SK-N-SH treated with all-trans-retinoic acid at 6 μM for 48 hours (cell line): ENCODE results near the gene USP40.
A peak's percentile ranks its signal among the peaks of the same experiment; 100 is the strongest.

Source experiments
- ATAC-seq: fragments of 200-7000 bp; cut with Tn5 transposase; 3 replicates; pipeline ENCODE4 v1.9.1; 2020; ENCODE audit warnings: mild to moderate bottlenecking, moderate library complexity
- BACH2 ChIP-seq: fragments of 250-450 bp; sonication (Bioruptor Pico); IDR thresholded peaks from 2 replicates; pipeline ENCODE4 v1.9.0; 2021; ENCODE audit warnings: mild to moderate bottlenecking, borderline replicate concordance
- CSDC2 ChIP-seq: fragments of 250-450 bp; sonication (Bioruptor Pico); IDR thresholded peaks from 2 replicates; pipeline ENCODE4 v1.5.0; 2020; ENCODE audit warnings: mild to moderate bottlenecking, moderate library complexity
- GLIS3 ChIP-seq: fragments of 250-450 bp; sonication (Bioruptor Pico); IDR thresholded peaks from 2 replicates; pipeline ENCODE4 v1.5.0; 2020; ENCODE audit warnings: mild to moderate bottlenecking, moderate library complexity
- POU6F1 ChIP-seq: fragments of 250-450 bp; sonication (Bioruptor Pico); IDR thresholded peaks from 2 replicates; pipeline ENCODE4 v1.8.0; 2021; ENCODE audit warnings: low read depth, mild to moderate bottlenecking, moderate library complexity, borderline replicate concordance
- ZNF70 ChIP-seq: fragments of 450-650 bp; formaldehyde crosslinking; IDR thresholded peaks from 2 replicates; pipeline ENCODE4 v1.5.0; 2020; ENCODE audit warnings: mild to moderate bottlenecking, moderate library complexity
- ZNF8 ChIP-seq: fragments of 450-650 bp; formaldehyde crosslinking; IDR thresholded peaks from 2 replicates; pipeline ENCODE4 v1.5.0; 2020; ENCODE audit warnings: mild to moderate bottlenecking, moderate library complexity

Gene USP40

GRCh38 chr2:233426619-233427342, 139.8 kb downstream of the USP40 start:
- peak; percentile 7; the same call in 2 of the 3 replicates for ATAC-seq
- TF ChIP-seq ZNF70 (CRISPR knock-in tag) = no peak
- no peak for TF ChIP-seq CSDC2 (CRISPR knock-in tag)
- TF ChIP-seq ZNF8 (CRISPR knock-in tag) = no peak
- no peak for TF ChIP-seq GLIS3
- TF ChIP-seq BACH2 (CRISPR knock-in tag) = no peak
- TF ChIP-seq POU6F1 = no peak
